Testis (tissue), 2 donors: Measurements from ENCODE around the gene TTC23L.

Experiments used
- POLR2A ChIP-seq: fragments of 450-650 bp; IDR thresholded peaks from one replicate; pipeline ENCODE4 v1.6.1; 2017; ENCODE audit warnings: antibody characterized with exemption, mild to moderate bottlenecking, moderate library complexity
- TF ChIP-seq, protein P1 (sequence below), 3 experiments: fragments of 450-650 bp in 2 of 3; fragments of 200-600 bp in 1 of 3; sonication (generic) in 1 of 3; IDR thresholded peaks; one replicate each; pipeline ENCODE4 v1.5.1; 2016 to 2019; ENCODE audit warnings: antibody characterized with exemption in 3 of 3, mild to moderate bottlenecking in 2 of 3, moderate library complexity in 1 of 3

DNA sequence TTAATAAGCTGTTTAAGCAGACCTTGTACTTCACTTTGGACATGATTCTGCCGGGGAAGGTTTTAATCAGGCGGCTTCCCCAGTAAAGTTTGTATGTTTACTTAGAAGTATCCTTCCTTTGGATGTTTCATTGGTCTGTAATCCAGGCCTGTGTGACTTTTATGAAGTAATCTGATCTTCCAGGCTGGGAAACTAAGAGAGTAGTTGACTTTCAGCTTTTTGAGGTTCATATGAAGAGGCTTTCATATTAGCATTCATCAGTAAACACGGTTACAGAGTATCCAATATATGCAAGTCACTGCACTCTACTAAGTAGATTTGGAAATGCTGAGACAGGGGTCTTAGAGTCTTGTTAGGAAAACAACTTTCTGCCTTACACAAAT is 91.5 kb downstream of the TTC23L start:
- TF ChIP-seq, protein P1, sequence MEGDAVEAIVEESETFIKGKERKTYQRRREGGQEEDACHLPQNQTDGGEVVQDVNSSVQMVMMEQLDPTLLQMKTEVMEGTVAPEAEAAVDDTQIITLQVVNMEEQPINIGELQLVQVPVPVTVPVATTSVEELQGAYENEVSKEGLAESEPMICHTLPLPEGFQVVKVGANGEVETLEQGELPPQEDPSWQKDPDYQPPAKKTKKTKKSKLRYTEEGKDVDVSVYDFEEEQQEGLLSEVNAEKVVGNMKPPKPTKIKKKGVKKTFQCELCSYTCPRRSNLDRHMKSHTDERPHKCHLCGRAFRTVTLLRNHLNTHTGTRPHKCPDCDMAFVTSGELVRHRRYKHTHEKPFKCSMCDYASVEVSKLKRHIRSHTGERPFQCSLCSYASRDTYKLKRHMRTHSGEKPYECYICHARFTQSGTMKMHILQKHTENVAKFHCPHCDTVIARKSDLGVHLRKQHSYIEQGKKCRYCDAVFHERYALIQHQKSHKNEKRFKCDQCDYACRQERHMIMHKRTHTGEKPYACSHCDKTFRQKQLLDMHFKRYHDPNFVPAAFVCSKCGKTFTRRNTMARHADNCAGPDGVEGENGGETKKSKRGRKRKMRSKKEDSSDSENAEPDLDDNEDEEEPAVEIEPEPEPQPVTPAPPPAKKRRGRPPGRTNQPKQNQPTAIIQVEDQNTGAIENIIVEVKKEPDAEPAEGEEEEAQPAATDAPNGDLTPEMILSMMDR (IDR thresholded peaks at IDR 0.05): no peak
- no peak for TF ChIP-seq POLR2A
